Measurements from ENCODE around the gene OR4A15. TPM values are rescaled to one million over a fixed set of nuclear protein-coding genes. Genes with fewer than 3 reads are reported as not detected.

OR4A15 gene
- total and polyA plus RNA-seq, 2 experiments from 2014 or later = not detected

- TF ChIP-seq ZNF462 (CRISPR knock-in tag; IDR thresholded peaks at IDR 0.05) (no peak), ZNF331 (CRISPR knock-in tag; IDR thresholded peaks at IDR 0.05; ENCODE audit: low read depth) (no peak), REST (IDR thresholded peaks at IDR 0.05; ENCODE audit: unreplicated experiment) (no peak), POLR2AphosphoS5 (IDR thresholded peaks at IDR 0.05; ENCODE audit: low read depth) (no peak), NANOG (IDR thresholded peaks at IDR 0.05; ENCODE audit: borderline replicate concordance) (no peak), STAT1 (IDR thresholded peaks at IDR 0.05; ENCODE audit: unreplicated experiment) (no peak), ETS1 (IDR thresholded peaks at IDR 0.05) (no peak)
These were observed 24.9 kb upstream of the OR4A15 start, which contains the start of gene OR4A16 (continued) for GRCh38 chr11:55342901-55343300.

Data from GM23338 (cell line).